ENCODE measurements around the gene MLIP. TPM values are rescaled to one million over a fixed set of nuclear protein-coding genes. Genes with fewer than 3 reads are reported as not detected.

Gene MLIP
- total RNA-seq, 4 donors from 2014 or later = 4.0 to 20.6 (median 10.1) TPM

GRCh38 chr6:54083287-54083686, 28.0 kb upstream of the MLIP start:
- DNase-seq (ENCODE audit: low spot score in 2 of 2) = no peak
- 65 to 81% methylated on average over 3 of the region's 3 CpGs for WGBS, 2 donors
- intact Hi-C loops (cut with DNase I; ENCODE audit: low total_unique reads) = no loop called here
- no peak for TF ChIP-seq POLR2A (IDR thresholded peaks at IDR 0.05)
- TF ChIP-seq CTCF (IDR thresholded peaks at IDR 0.05) = no peak
- no peak overlapping the region for H3K4me3 ChIP-seq (ENCODE audit: low read depth, poor library complexity, severe bottlenecking)

GRCh38 chr6:54084231-54084630, 27.0 kb upstream of the MLIP start:
- 39 to 52% methylated on average over 2 of the region's 2 CpGs for WGBS, 2 donors
- intact Hi-C loops (cut with DNase I; ENCODE audit: low total_unique reads) = no loop called here
- H3K4me3 ChIP-seq (ENCODE audit: low read depth, poor library complexity, severe bottlenecking) = no peak overlapping the region
- DNase-seq (ENCODE audit: low spot score in 2 of 2) = no peak
- TF ChIP-seq CTCF (IDR thresholded peaks at IDR 0.05) = no peak
- TF ChIP-seq POLR2A (IDR thresholded peaks at IDR 0.05) = no peak

GRCh38 chr6:54085047-54085446, 26.2 kb upstream of the MLIP start:
- no peak overlapping the region for H3K4me3 ChIP-seq (ENCODE audit: low read depth, poor library complexity, severe bottlenecking)
- TF ChIP-seq POLR2A (IDR thresholded peaks at IDR 0.05) (no peak), CTCF (IDR thresholded peaks at IDR 0.05) (no peak)
- 14 to 24% methylated on average over 2 of the region's 2 CpGs for WGBS, 2 donors
- intact Hi-C loops (cut with DNase I; ENCODE audit: low total_unique reads) = no loop called here
- DNase-seq (ENCODE audit: low spot score in 2 of 2) = no peak

GRCh38 chr6:54085541-54085940, 25.7 kb upstream of the MLIP start:
- H3K4me3 ChIP-seq (ENCODE audit: low read depth, poor library complexity, severe bottlenecking) = no peak overlapping the region
- TF ChIP-seq POLR2A (IDR thresholded peaks at IDR 0.05) (no peak), CTCF (IDR thresholded peaks at IDR 0.05) (no peak)
- WGBS, 2 donors = 23 to 24% methylated on average over 2 of the region's 2 CpGs
- intact Hi-C loops (cut with DNase I; ENCODE audit: low total_unique reads) = no loop called here
- DNase-seq (ENCODE audit: low spot score in 2 of 2) = no peak

GRCh38 chr6:54086439-54086838, 24.8 kb upstream of the MLIP start:
- no peak for DNase-seq (ENCODE audit: low spot score in 2 of 2)
- TF ChIP-seq POLR2A (IDR thresholded peaks at IDR 0.05) (no peak), CTCF (IDR thresholded peaks at IDR 0.05) (no peak)
- intact Hi-C loops (cut with DNase I; ENCODE audit: low total_unique reads) = no loop called here
- WGBS, 2 donors = 63 to 70% methylated on average over 1 of the region's 1 CpG
- H3K4me3 ChIP-seq (ENCODE audit: low read depth, poor library complexity, severe bottlenecking) = no peak overlapping the region

- WGBS, 2 donors = 39 to 48% methylated on average over 2 of the region's 2 CpGs
- intact Hi-C loops (cut with DNase I; ENCODE audit: low total_unique reads) = no loop called here
- no peak for DNase-seq (ENCODE audit: low spot score in 2 of 2)
- TF ChIP-seq POLR2A (IDR thresholded peaks at IDR 0.05) (no peak), CTCF (IDR thresholded peaks at IDR 0.05) (no peak)
- no peak overlapping the region for H3K4me3 ChIP-seq (ENCODE audit: low read depth, poor library complexity, severe bottlenecking)
These were observed 23.5 kb upstream of the MLIP start for GRCh38 chr6:54087721-54088120.

Data from lower leg skin (tissue), 4 donors.